Tibial artery (tissue), 4 donors: ENCODE measurements around the gene SIGLEC7.
A peak's percentile ranks its signal among the peaks of the same experiment; 100 is the strongest.

ENCODE experiments used
- DNase-seq, 2 donors: peaks; one replicate each; pipeline ENCODE4 v3.0.0-alpha.2; 2019
- H3K27ac ChIP-seq, 2 donors: fragments of 200-600 bp; sonication (generic) in 1 of 2; 1 replicate in 1 of 2; 2 replicates in 1 of 2; pipeline ENCODE4 v1.5.1; 2018 to 2019; ENCODE audit warnings: mild to moderate bottlenecking in 1 of 2
- H3K27me3 ChIP-seq, 2 donors: fragments of 200-600 bp; sonication (generic) in 1 of 2; one replicate each; pipeline versions ENCODE4 v1.5.1 to v1.6.0; 2016 to 2019
- H3K36me3 ChIP-seq, 3 donors: fragments of 200-600 bp; sonication (generic) in 2 of 3; one replicate each; pipeline ENCODE4 v1.5.1; 2016 to 2019; ENCODE audit warnings: mild to moderate bottlenecking in 2 of 3
- H3K4me1 ChIP-seq, 4 donors: fragments of 200-600 bp; sonication (generic) in 2 of 4; 1 replicate in 3 of 4; 2 replicates in 1 of 4; pipeline ENCODE4 v1.5.1; 2016 to 2019
- H3K4me3 ChIP-seq, 2 donors: fragments of 200-600 bp; sonication (generic) in 1 of 2; 1 replicate in 1 of 2; 2 replicates in 1 of 2; pipeline ENCODE4 v1.5.1; 2018 to 2019; ENCODE audit warnings: mild to moderate bottlenecking in 2 of 2
- H3K9me3 ChIP-seq, 3 donors: fragments of 200-600 bp; sonication (generic) in 1 of 3; one replicate each; pipeline ENCODE4 v1.5.1; 2016 to 2019
- CTCF ChIP-seq, 2 experiments: fragments of 200-600 bp in 1 of 2; fragments of 450-650 bp in 1 of 2; IDR thresholded peaks; one replicate each; pipeline ENCODE4 v1.5.1; 2017 to 2019; ENCODE audit warnings: antibody characterized with exemption in 2 of 2, mild to moderate bottlenecking in 1 of 2, moderate library complexity in 1 of 2
- intact Hi-C: fragments of 100-400 bp; cut with DNase I; formaldehyde crosslinking; loops from one replicate; pipeline ENCODE4 v1.15.0; 2023; ENCODE audit warnings: low total_unique reads

Gene SIGLEC7

GRCh38 chr19:51157265-51157664 lies 15.2 kb downstream of the SIGLEC7 start:
- DNase-seq: no peak
- H3K4me1 ChIP-seq: no peaks in the 10 kb centered on the region
- H3K27me3 ChIP-seq: peaks cover 0 to 12% of the 10 kb centered on the region in 2 donors
- no peak for TF ChIP-seq CTCF (IDR thresholded peaks at IDR 0.05)
- no peaks in the 10 kb centered on the region for H3K36me3 ChIP-seq
- H3K9me3 ChIP-seq: no peaks in the 10 kb centered on the region
- no peak overlapping the region for H3K4me3 ChIP-seq
- intact Hi-C loops: no loop called here
- H3K27ac ChIP-seq: no peak overlapping the region

GRCh38 chr19:51158474-51159129 lies 16.5 kb downstream of the SIGLEC7 start:
- Histone ChIP-seq H3K36me3 (no peaks in the 10 kb centered on the region), H3K4me1 (no peaks in the 10 kb centered on the region), H3K27me3 (peaks cover 0 to 19% of the 10 kb centered on the region in 2 donors), H3K4me3 (no peak overlapping the region), H3K27ac (no peak overlapping the region), H3K9me3 (no peaks in the 10 kb centered on the region)
- peak; percentile 19 to 25 for TF ChIP-seq CTCF (IDR thresholded peaks at IDR 0.05)
- DNase-seq: peak in 1 of 2 donors; percentile 42
- intact Hi-C loops: no loop called here

- H3K4me3 ChIP-seq: no peak overlapping the region
- intact Hi-C loops: no loop called here
- H3K9me3 ChIP-seq: no peaks in the 10 kb centered on the region
- no peak overlapping the region for H3K27ac ChIP-seq
- TF ChIP-seq CTCF (IDR thresholded peaks at IDR 0.05): no peak
- H3K36me3 ChIP-seq: no peaks in the 10 kb centered on the region
- H3K27me3 ChIP-seq: peaks cover 0 to 19% of the 10 kb centered on the region in 2 donors
- no peaks in the 10 kb centered on the region for H3K4me1 ChIP-seq
- no peak for DNase-seq
Measured at GRCh38 chr19:51159656-51160055, 17.6 kb downstream of the SIGLEC7 start.

- no peak overlapping the region for H3K27ac ChIP-seq
- no peak for DNase-seq
- intact Hi-C loops: no loop called here
- H3K9me3 ChIP-seq: no peaks in the 10 kb centered on the region
- no peaks in the 10 kb centered on the region for H3K36me3 ChIP-seq
- no peak overlapping the region for H3K4me3 ChIP-seq
- H3K27me3 ChIP-seq: peaks cover 0 to 14% of the 10 kb centered on the region in 2 donors
- no peak for TF ChIP-seq CTCF (IDR thresholded peaks at IDR 0.05)
- H3K4me1 ChIP-seq: no peaks in the 10 kb centered on the region
Measured at GRCh38 chr19:51161266-51161665, 19.2 kb downstream of the SIGLEC7 start.

GRCh38 chr19:51161867-51162496 lies 19.9 kb downstream of the SIGLEC7 start:
- Histone ChIP-seq H3K27me3 (peaks cover 0 to 14% of the 10 kb centered on the region in 2 donors), H3K4me1 (no peaks in the 10 kb centered on the region), H3K27ac (no peak overlapping the region), H3K4me3 (no peak overlapping the region), H3K9me3 (no peaks in the 10 kb centered on the region), H3K36me3 (no peaks in the 10 kb centered on the region)
- DNase-seq: no peak
- TF ChIP-seq CTCF (IDR thresholded peaks at IDR 0.05): no peak
- intact Hi-C loops: no loop called here
